ENCODE measurements around the gene NR6A1. TPM values are rescaled to one million over a fixed set of nuclear protein-coding genes. Genes with fewer than 3 reads are reported as not detected.

The NR6A1 gene
- total RNA-seq, 1 experiment from 2014 or later, result 99.3 TPM

- H3K27me3 ChIP-seq (ENCODE audit: insufficient read depth, low read length), result no peaks in the 10 kb centered on the region
- no peak overlapping the region for H2BK120ac ChIP-seq (ENCODE audit: low read depth, low read length, poor library complexity, severe bottlenecking)
These were observed 203.7 kb downstream of the NR6A1 start for GRCh38 chr9:124567362-124567761.

More at GRCh38 chr9:124567362-124567761, 203.7 kb downstream of the NR6A1 start:
- Histone ChIP-seq H2BK5ac (ENCODE audit: insufficient read length, low read length) (no peak overlapping the region), H2BK20ac (ENCODE audit: low read depth, low read length, poor library complexity, severe bottlenecking) (no peak overlapping the region), H3K9ac (ENCODE audit: extremely low read depth, insufficient read length, low read length) (no peak overlapping the region), H3K56ac (ENCODE audit: insufficient read length, low read depth, low read length) (no peak overlapping the region), H3K79me1 (ENCODE audit: insufficient read depth, low read depth, low read length, poor library complexity, severe bottlenecking) (peaks cover 4% of the 10 kb centered on the region), H4K5ac (ENCODE audit: insufficient read length, low read depth, low read length) (no peak overlapping the region), H3K23ac (ENCODE audit: insufficient read length, low read depth, low read length) (no peak overlapping the region), H4K91ac (ENCODE audit: insufficient read length, low read depth, low read length) (no peak overlapping the region), H2AK5ac (ENCODE audit: insufficient read length, low read length) (no peak overlapping the region), H2BK15ac (ENCODE audit: low read depth, low read length) (no peak overlapping the region), H3K14ac (ENCODE audit: insufficient read depth, low read length) (no peak overlapping the region), H3K4ac (ENCODE audit: low read depth, low read length) (no peak overlapping the region), H3K18ac (ENCODE audit: insufficient read length, low read depth, low read length) (no peak overlapping the region), H3T11ph (ENCODE audit: low read length) (no peak overlapping the region), H3K4me2 (ENCODE audit: insufficient read depth, insufficient read length, low read length) (no peak overlapping the region), H3K23me2 (ENCODE audit: insufficient read length, low read depth, low read length, poor library complexity, severe bottlenecking) (no peaks in the 10 kb centered on the region), H2BK12ac (ENCODE audit: insufficient read length, low read depth, low read length) (no peak overlapping the region), H3K9me3 (ENCODE audit: control insufficient read depth, low read depth, low read length) (no peaks in the 10 kb centered on the region), H3K79me2 (ENCODE audit: insufficient read depth, low read length) (no peaks in the 10 kb centered on the region; the same call in 1 of the 2 replicates), H4K8ac (replicated peaks; ENCODE audit: insufficient read length, low read depth, low read length) (no peak overlapping the region), H3K27ac (ENCODE audit: insufficient read length, low read depth, low read length) (no peak overlapping the region), H2AFZ (ENCODE audit: low read length) (no peak overlapping the region), H4K20me1 (ENCODE audit: control insufficient read depth, insufficient read depth, insufficient read length) (no peaks in the 10 kb centered on the region), H3K4me1 (ENCODE audit: insufficient read depth, low read length) (peaks cover 11% of the 10 kb centered on the region; the same call in 1 of the 2 replicates)
- no peaks in the 10 kb centered on the region for H3K9me3 Mint-ChIP-seq
- peak overlapping the region in 1 of 2 experiments; percentile 6; a peak in 1 of 5 replicates for H3K4me3 Mint-ChIP-seq
- H3K27me3 Mint-ChIP-seq (ENCODE audit: low read depth), result no peaks in the 10 kb centered on the region
- DNase-seq, result no peak
- peaks cover 0 to 3% (median 2%) of the 10 kb centered on the region in 3 experiments; a peak in 3 of 7 replicates for H3K36me3 Mint-ChIP-seq (ENCODE audit: insufficient read depth in 1 of 3, low read depth in 3 of 3)
- TF ChIP-seq CTCF (conservative IDR thresholded peaks at IDR 0.05), result no peak
- peak overlapping the region in 2 of 3 experiments; percentile 13 to 35; a peak in 3 of 7 replicates for H3K27ac Mint-ChIP-seq
- H3K4me1 Mint-ChIP-seq, result peaks cover 42 to 56% of the 10 kb centered on the region in 2 experiments
- WGBS (ENCODE audit: extremely low coverage, insufficient read length, low lambda C conversion rate), result no CpG with 5 or more reads among the region's 4 CpGs

Data from H9 (cell line).